SU-DHL-6 (cell line): ENCODE data around the gene AOAH.
"Not testable (repeated sequence)": the region's sequence is repeated elsewhere in the genome, so short reads cannot be mapped to it uniquely, and the experiment has no call there.

Experiments
- EZH2phosphoT487 ChIP-seq: fragments of 200-600 bp; sonication (generic), shearing (Covaris generic); conservative IDR thresholded peaks from 2 replicates; pipeline ENCODE4 v1.6.1; 2018; ENCODE audit warnings: mild to moderate bottlenecking, antibody characterized with exemption, low read length, moderate library complexity, mixed read lengths
- TF ChIP-seq, protein P1 (sequence below): fragments of 200-600 bp; sonication (generic); IDR thresholded peaks from one replicate; pipeline ENCODE4 v1.5.1; 2017; ENCODE audit warnings: antibody characterized with exemption, mild to moderate bottlenecking, low read length, moderate library complexity; ENCODE audit not compliant: insufficient read depth, poor library complexity, severe bottlenecking

DNA sequence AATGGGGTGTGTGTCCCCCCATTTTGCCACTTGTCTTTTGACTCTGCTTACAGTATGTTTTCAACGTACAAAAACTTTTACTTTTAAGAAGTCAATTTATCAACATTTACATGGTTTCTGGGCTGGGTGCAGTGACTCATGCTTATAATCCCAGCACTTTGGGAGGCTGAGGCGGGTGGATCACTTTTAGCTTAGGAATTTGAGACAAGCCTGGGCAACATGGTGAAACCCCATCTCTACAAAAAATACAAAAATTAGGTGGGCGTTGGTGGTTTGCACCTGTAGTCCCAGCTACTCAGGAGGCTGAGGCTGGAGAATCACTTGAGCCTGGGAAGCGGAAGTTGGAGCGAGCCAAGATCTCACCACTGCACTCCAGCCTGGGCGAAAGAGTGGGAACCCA, 227.1 kb downstream of the AOAH start:
- TF ChIP-seq, protein P1, sequence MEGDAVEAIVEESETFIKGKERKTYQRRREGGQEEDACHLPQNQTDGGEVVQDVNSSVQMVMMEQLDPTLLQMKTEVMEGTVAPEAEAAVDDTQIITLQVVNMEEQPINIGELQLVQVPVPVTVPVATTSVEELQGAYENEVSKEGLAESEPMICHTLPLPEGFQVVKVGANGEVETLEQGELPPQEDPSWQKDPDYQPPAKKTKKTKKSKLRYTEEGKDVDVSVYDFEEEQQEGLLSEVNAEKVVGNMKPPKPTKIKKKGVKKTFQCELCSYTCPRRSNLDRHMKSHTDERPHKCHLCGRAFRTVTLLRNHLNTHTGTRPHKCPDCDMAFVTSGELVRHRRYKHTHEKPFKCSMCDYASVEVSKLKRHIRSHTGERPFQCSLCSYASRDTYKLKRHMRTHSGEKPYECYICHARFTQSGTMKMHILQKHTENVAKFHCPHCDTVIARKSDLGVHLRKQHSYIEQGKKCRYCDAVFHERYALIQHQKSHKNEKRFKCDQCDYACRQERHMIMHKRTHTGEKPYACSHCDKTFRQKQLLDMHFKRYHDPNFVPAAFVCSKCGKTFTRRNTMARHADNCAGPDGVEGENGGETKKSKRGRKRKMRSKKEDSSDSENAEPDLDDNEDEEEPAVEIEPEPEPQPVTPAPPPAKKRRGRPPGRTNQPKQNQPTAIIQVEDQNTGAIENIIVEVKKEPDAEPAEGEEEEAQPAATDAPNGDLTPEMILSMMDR = not testable (repeated sequence)
- not testable (repeated sequence) for TF ChIP-seq EZH2phosphoT487
